ENCODE measurements around the gene G6PC1.
"Not testable (repeated sequence)": the region's sequence is repeated elsewhere in the genome, so short reads cannot be mapped to it uniquely, and the experiment has no call there.

- not testable (repeated sequence) for TF ChIP-seq EZH2 (IDR thresholded peaks at IDR 0.05; ENCODE audit: low read depth); CTCF (conservative IDR thresholded peaks at IDR 0.05)
These were observed 16.0 kb downstream of the G6PC1 start for GRCh38 chr17:42916388-42917235.

Data from PC-9 (cell line).